SK-N-DZ (cell line): ENCODE measurements around the gene HMG20B.

Experiments
- DNase-seq: peaks from one replicate; pipeline ENCODE4 v3.0.0-alpha.2; 2015; ENCODE audit warnings: low spot score
- small RNA-seq, 2 experiments: library from RNA; depleted of rRNA; stranded (forward); fragments of <200 nt; gene quantifications; one replicate each; pipeline ENCODE3, GENCODE V24; 2014

HMG20B gene

DNA sequence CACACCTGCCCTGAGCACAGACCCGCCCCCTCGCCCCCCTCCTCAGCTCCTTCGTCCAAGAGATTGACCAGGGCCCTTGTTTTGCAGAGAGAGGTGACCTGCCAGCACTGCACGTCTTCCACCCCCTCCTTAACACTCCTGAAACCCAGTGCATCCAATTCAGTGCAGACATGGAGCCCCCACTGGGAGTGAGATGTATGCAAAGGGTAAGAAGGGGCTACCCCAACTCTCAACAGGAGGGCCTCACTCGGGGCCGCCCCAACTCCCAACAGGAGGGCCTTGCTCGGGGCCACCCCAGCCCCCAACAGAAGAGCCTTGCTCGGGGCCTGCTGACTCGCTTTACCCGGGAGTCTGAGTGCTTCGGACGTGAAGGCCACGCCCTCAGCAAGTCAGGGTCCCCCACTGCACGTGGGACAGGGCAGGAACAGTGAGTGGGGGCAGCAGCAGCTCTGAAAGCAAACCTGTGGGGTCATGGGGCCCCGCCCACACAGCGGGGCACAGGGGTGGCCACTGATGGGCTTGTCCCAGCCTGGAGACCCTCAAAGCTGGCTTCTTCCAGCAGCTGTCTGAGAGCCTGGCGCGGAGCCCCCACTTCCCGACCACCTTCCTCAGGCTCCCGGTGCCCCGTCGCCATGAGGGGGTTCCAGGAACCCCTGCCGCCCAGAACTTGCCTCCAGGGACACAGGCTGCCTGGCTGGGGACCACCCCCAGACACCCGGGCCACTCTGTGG lies 48.2 kb downstream of the HMG20B start:
- no peak for DNase-seq

DNA sequence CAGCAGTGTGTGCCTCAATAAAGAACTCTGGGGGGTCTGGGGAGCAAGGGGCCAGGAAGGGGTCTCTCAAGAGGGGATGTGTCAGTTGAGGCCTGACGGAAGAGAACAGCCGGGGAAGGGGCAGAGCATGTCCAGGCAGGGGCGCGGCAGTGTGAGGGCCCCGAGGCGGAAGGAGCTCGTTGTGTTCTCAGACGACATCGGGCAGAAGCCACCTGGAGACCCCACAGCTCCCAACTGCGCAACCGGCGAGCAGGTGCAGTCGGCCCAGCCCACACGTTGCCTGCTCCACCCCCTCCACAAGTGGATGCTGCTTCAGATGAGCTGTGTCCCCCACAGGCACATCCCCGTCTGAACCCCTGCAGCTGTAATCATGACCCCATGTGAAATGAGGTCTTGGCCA lies 48.9 kb downstream of the HMG20B start:
- DNase-seq = no peak

GRCh38 chr19:3622224-3622623 lies 49.5 kb downstream of the HMG20B start:
- DNase-seq = no peak

- no peak for DNase-seq
Measured at GRCh38 chr19:3623716-3624115, 51.0 kb downstream of the HMG20B start.

GRCh38 chr19:3625996-3626472 lies 53.3 kb downstream of the HMG20B start:
- no peak for DNase-seq

DNA sequence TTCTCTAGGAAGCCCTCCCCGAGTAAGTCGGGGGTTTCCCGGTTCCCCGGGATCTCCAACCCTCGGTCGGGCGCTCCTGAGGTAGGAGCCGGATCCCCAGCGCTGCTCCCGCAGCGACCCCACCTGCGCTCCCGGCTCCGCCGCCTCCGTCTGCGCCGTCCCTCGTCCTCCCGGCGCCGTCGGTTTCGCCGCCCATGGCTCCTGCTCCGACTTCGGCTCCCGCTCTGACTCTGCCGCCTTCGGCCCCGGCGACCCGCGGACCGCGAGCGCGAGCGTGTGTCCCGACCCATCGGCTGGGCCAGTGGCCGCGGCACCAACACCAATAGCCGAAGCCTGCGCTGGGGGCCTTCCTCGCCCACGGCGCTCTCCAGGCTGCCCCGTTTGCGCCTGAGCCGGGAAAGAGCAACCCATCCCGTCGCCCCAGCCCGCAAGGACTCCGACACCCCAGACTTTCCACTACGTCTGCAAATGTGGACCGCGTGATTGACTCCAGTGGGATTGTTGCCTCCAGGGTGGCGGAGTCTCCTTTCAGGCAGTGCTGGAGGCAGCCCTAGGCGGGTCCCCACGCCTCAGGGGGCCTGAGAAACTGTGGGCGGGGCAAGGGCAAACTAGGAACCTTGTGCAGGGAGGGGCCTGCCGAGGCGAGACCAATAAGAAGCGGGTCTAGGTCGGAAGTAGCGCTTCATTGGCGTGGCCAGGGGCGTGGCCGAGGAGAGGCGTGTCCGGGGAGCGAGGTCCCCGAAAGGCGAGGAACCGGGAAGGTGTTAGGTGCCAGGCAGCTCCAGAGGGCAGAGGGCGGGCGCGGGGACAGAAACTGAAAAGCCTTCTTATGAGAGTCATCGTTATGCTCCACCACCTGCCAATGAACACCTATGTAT lies 54.0 kb downstream of the HMG20B start, which contains the start of gene CACTIN:
Gene CACTIN (minus strand): TSS at position 318 of the 878 bp plus-strand sequence. CDS start 28 bp downstream, at position 290.
- peak; percentile 98 for DNase-seq

DNA sequence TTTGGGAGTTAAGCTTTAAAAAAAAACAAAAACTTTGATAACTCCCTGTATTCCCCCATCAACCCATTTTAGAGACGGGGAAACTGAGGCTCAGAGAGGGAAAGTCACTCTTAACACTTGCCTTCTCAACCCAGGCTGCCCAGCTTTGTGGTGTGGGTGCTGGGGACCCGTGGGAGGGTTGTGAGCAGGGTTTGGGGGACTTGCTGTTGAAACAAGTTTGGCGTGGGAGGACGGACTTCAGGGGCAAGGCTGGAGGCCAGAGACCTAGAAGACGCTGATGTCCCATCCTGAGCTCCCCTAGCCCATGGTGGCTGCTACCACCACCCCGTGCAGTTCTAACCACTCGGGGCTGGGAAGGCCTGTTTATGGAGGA lies 54.6 kb downstream of the HMG20B start:
- DNase-seq = no peak

Small RNA genes within 50 kb of the gene (small RNA-seq; reads per million reads assigned to genes)
- gene AC005786.1 = 0 reads per million in 2 experiments
